Lower lobe of right lung (tissue), 2 donors: Measurements from ENCODE around the gene FSHR. TPM values are rescaled to one million over a fixed set of nuclear protein-coding genes. Genes with fewer than 3 reads are reported as not detected.

Experiments
- ATAC-seq, 2 donors: fragments of 200-7000 bp; cut with Tn5 transposase; one replicate each; pipeline ENCODE4 v1.9.1; 2020 to 2022; ENCODE audit warnings: mild to moderate bottlenecking in 2 of 2, moderate library complexity in 2 of 2
- DNase-seq: peaks from one replicate; pipeline ENCODE4 v3.0.0-alpha.2; 2020
- H3K27ac ChIP-seq: fragments of 200-600 bp; one replicate; pipeline ENCODE4 v1.8.0; 2022
- H3K27me3 ChIP-seq: fragments of 200-600 bp; one replicate; pipeline ENCODE4 v1.8.0; 2022; ENCODE audit warnings: low read depth
- H3K36me3 ChIP-seq: fragments of 200-600 bp; one replicate; pipeline ENCODE4 v1.8.0; 2022; ENCODE audit warnings: mild to moderate bottlenecking
- H3K4me1 ChIP-seq: fragments of 200-600 bp; one replicate; pipeline ENCODE4 v1.8.0; 2022
- H3K4me3 ChIP-seq: fragments of 200-600 bp; one replicate; pipeline ENCODE4 v1.8.0; 2022; ENCODE audit warnings: mild to moderate bottlenecking
- H3K9me3 ChIP-seq: fragments of 200-600 bp; one replicate; pipeline ENCODE4 v1.8.0; 2022
- intact Hi-C: fragments of 100-400 bp; cut with DNase I; formaldehyde crosslinking; loops from one replicate; pipeline ENCODE4 v1.11.0; 2022
- total RNA-seq: library from RNA; stranded (reverse); fragmentation: NEBNext Ultra II Directional; extraction: Animal tissue kit (Norgen Biotek cat#: 25700); gene quantifications from one replicate; pipeline ENCODE4 v1.2.1, GENCODE V29; 2021
- TF ChIP-seq, protein P1 (sequence below): fragments of 200-600 bp; IDR thresholded peaks from one replicate; pipeline ENCODE4 v1.8.0; 2022; ENCODE audit warnings: antibody characterized with exemption, mild to moderate bottlenecking
- donor health status: DM: no; HTN: yes; CAD: no; lungs with severe emphysema.

Gene FSHR
- total RNA-seq, 1 donor from 2014 or later, result not detected

- intact Hi-C loops, result no loop called here
- DNase-seq (no peak), ATAC-seq (no peak)
Observed at GRCh38 chr2:49028101-49028500, 126.2 kb downstream of the FSHR start.

GRCh38 chr2:49026706-49027105 is 127.6 kb downstream of the FSHR start:
- Histone ChIP-seq H3K36me3 (no peaks in the 10 kb centered on the region), H3K27ac (no peak overlapping the region), H3K9me3 (no peaks in the 10 kb centered on the region), H3K4me1 (no peaks in the 10 kb centered on the region), H3K27me3 (no peaks in the 10 kb centered on the region), H3K4me3 (no peak overlapping the region)
- no peak for ATAC-seq
- DNase-seq, result no peak
- intact Hi-C loops, result no loop called here
- TF ChIP-seq, protein P1, sequence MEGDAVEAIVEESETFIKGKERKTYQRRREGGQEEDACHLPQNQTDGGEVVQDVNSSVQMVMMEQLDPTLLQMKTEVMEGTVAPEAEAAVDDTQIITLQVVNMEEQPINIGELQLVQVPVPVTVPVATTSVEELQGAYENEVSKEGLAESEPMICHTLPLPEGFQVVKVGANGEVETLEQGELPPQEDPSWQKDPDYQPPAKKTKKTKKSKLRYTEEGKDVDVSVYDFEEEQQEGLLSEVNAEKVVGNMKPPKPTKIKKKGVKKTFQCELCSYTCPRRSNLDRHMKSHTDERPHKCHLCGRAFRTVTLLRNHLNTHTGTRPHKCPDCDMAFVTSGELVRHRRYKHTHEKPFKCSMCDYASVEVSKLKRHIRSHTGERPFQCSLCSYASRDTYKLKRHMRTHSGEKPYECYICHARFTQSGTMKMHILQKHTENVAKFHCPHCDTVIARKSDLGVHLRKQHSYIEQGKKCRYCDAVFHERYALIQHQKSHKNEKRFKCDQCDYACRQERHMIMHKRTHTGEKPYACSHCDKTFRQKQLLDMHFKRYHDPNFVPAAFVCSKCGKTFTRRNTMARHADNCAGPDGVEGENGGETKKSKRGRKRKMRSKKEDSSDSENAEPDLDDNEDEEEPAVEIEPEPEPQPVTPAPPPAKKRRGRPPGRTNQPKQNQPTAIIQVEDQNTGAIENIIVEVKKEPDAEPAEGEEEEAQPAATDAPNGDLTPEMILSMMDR, result no peak

More at GRCh38 chr2:49028101-49028500, 126.2 kb downstream of the FSHR start:
- Histone ChIP-seq H3K4me1 (no peaks in the 10 kb centered on the region), H3K9me3 (no peaks in the 10 kb centered on the region), H3K4me3 (no peak overlapping the region), H3K27ac (no peak overlapping the region), H3K27me3 (no peaks in the 10 kb centered on the region), H3K36me3 (no peaks in the 10 kb centered on the region)
- TF ChIP-seq, protein P1, result no peak

GRCh38 chr2:49021271-49021670 is 133.0 kb downstream of the FSHR start:
- no peaks in the 10 kb centered on the region for H3K9me3 ChIP-seq
- ATAC-seq (no peak), DNase-seq (no peak)
- no peaks in the 10 kb centered on the region for H3K4me1 ChIP-seq
- H3K36me3 ChIP-seq, result no peaks in the 10 kb centered on the region
- intact Hi-C loops, result no loop called here
- no peaks in the 10 kb centered on the region for H3K27me3 ChIP-seq
- TF ChIP-seq, protein P1, result no peak
- no peak overlapping the region for H3K4me3 ChIP-seq
- H3K27ac ChIP-seq, result no peak overlapping the region

DNA sequence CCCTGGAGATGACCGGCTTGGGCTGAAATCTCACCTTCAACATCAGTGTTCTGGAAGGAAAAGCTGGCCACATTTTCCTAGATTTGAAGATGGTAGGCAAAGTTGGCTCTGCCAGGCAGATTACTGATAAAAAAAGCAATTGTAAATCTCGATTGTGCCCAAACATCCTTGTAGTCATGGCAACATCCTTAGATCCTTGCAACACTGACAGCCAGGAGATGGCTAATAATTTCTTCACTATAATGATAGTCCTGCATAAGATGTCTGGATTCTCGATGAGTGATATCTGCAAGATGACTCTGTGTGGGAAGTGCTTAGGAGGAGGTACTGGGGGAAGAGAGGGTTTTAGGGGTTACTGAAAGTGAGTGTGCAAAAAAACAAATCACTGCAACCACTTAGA is 149.1 kb downstream of the FSHR start:
- DNase-seq (no peak), ATAC-seq (no peak)
- Histone ChIP-seq H3K4me1 (peaks cover 3% of the 10 kb centered on the region), H3K27me3 (no peaks in the 10 kb centered on the region), H3K36me3 (no peaks in the 10 kb centered on the region), H3K27ac (no peak overlapping the region), H3K9me3 (no peaks in the 10 kb centered on the region), H3K4me3 (no peak overlapping the region)
- intact Hi-C loops, result no loop called here
- TF ChIP-seq, protein P1, result no peak

- no peak overlapping the region for H3K4me3 ChIP-seq
- no peak overlapping the region for H3K27ac ChIP-seq
- TF ChIP-seq, protein P1, result no peak
- H3K27me3 ChIP-seq, result no peaks in the 10 kb centered on the region
- H3K4me1 ChIP-seq, result peaks cover 5% of the 10 kb centered on the region
- intact Hi-C loops, result no loop called here
- no peaks in the 10 kb centered on the region for H3K9me3 ChIP-seq
- DNase-seq (no peak), ATAC-seq (no peak)
- no peaks in the 10 kb centered on the region for H3K36me3 ChIP-seq
Observed at GRCh38 chr2:49004036-49004626, 150.2 kb downstream of the FSHR start.
